ENCODE data around the gene CDH1.
"Not testable (repeated sequence)": the region's sequence is repeated elsewhere in the genome, so short reads cannot be mapped to it uniquely, and the experiment has no call there.

The CDH1 gene

DNA sequence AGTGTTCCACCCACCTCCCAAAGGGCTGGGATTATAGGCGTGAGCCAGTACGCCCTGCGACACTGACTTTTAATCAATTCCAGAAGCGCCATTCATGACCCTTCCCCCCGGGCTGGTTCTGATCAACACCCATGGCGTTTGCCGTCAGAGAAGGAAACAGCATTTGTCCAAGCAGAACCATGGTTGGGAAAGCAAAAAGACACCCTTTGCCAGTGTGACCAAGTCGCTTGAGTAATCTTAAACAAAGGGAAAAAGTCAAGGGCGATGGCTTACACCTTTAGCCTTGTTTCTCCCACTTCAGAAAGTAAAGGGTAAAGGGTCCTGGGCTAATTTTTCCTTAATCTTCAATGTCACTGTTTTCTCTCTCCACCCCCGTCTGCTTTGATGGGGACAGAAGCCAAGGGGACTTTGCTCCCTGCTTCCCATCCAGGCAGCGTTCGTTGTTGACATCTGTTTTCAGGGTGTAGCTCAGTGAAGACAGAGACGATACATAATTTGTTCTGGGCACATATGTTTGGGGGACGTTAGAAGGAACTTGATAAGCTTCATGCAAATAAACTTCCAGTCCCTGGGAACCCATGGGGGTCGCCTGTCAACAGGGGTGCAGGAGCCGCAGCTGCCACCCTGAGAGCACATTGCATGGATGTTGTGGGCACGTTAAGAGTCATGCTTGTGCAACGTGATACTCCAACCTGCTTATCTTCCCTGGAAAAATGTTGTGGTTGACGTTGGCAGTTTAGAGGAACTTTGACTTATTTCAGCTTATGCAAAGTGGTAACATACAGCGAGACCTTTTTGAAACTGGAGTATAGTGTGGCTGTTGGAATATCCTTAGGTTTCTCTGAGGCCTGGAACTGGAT lies 55.6 kb downstream of the CDH1 start:
- DNase-seq = no peak

- no peak for DNase-seq
These were observed 56.3 kb downstream of the CDH1 start for GRCh38 chr16:68793401-68793857.

DNA sequence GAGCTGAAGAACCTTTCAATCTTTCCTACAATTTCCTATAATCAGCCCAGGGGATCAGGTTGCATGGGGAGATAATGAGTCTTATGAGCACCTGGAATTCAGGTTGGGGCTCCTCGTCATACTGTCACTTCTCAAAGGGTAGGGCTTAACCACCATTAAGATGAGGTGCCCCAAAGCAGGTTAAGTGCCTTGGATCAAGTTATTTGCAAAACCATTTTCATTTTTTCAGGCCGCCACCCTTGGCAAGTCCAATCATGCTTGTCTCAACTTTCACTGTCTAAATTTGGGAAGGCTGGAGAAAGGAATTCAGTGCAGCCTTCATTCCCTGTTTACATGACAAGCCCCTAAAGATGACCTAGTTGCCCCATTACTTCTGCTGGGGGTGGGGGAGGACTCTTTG lies 61.3 kb downstream of the CDH1 start:
- DNase-seq = no peak

DNA sequence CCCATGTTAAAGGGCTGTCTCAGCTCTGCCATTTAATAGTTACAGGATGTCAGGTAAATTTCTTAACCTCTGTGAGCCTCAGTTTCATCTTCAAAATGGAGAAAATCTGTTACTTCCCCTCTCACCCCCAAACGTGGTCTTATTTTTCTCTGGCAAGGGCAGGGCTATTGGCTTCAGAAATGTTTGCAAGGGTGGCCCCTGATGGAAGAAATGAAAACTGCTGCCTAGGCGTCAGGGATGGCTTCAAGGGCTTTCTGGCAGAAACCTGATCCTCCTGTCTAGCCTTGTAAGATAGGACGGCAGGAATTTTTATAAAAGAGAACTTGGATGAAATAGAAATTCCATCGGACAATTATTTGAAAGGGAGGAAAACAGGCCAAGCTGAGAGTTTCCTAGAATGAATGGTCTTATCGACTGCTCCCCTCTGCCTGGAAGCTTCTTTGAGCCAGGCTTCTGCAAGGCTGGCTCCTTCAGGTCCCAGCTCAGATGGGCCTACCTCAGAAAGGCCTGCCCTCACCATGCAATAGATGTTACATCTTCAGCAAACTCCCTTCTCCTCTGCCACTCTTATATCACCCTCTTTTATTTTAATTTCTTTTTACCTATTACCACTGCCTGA lies 63.3 kb downstream of the CDH1 start:
- no peak for DNase-seq

DNA sequence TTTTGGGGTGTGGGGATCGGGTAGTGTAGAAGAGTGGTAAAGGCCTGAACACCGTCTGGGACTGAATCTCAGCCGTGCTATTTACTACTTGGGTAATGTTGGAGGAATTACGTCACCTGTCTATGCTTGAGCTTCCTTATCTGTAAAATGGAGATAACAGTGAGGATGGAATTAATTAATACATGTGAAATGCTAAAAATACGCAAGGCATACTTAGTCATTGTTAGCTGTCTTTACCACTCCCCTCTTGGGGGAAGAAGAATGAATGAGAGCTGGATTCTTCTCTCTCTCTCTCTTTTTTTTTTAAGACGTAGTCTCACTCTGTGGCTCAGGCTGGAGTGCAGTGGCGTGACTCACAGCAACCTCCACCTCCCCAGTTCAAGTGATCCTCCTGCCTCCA lies 65.1 kb downstream of the CDH1 start:
- DNase-seq = no peak

DNA sequence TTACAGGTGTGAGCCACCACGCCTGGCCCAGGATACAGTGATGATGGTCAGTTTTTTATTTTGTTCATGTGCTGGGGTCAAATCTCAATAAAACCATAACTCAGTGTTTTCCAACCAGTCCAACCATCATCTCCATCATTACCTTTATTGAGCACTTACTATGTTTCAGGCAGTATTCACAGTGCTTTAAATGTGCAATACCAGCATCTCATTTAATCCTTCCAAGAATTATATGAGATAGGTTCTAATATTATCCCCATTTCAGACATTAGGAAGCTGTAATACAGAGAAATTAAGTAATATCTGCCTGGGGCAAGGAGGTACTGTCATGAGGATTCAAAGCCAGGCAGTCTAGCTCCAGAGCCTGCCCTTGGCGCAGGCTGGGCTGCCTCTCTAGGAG lies 69.3 kb downstream of the CDH1 start:
- no peak for DNase-seq

- no peak for DNase-seq
These were observed 69.9 kb downstream of the CDH1 start for GRCh38 chr16:68806981-68807380.

DNA sequence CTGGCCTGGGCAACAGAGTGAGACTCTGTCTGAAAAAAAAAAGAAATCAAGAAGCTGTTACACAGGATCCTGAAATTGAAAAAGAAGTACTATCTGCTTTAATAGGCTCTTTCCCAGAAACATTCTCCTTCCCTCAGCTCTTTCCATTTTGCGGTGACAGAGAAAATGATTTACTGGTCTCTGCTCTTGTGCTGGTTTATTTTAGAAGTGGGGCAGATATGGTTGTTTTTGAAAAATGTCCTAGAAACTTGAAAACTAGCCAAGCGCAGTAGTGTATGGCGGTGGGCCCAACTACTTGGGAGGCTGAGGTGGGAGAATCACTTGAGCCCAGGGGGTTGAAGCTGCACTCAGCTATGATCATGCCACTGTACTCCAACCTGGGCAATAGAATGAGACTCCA lies 77.4 kb downstream of the CDH1 start:
- no peak for DNase-seq

DNA sequence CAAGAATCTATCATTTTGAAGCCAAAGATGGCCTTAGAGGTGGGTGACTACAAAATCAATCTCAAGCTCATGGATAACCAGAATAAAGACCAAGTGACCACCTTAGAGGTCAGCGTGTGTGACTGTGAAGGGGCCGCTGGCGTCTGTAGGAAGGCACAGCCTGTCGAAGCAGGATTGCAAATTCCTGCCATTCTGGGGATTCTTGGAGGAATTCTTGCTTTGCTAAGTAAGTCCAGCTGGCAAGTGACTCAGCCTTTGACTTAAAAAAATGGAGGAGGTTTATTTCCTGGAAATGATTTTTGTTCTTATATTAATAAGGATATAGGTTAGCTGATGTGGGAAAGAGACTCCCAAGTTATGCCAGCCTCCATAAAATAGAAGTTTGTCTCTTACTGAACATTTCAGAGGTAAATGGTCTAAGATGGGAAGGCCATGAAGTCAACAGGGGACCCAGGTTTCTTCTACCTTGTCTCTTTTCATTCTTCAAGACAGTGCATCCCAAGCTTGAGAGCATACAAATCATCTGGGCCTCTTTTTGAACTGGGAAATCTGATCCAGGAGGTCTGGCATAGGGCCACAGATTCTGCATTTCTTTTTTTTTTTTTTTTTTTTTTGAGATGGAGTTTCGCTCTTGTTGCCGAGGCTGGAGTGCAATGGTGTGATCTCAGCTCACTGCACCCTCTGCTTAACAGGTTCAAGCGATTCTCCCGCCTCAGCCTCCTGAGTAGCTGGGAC lies 86.5 kb downstream of the CDH1 start:
- no peak for DNase-seq

DNA sequence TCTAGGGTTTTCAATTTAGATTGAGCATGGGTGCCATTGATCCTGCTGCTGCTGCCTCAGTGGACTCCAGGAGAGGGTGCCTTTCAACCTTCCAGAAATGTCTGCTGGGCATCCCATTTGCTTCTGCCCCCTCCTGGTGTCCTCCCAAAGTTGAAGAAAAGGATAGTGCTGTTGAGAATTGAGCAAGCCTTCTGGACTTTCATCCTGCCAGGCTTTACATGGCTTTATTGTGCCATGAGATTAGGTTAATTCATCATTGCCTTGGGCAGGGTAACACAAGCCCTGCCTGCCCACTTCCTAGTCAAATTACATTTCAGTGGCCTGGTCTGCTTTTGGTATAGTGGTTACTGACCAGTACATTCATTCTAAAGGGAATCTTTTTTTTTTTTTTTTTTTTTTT lies 88.3 kb downstream of the CDH1 start:
- DNase-seq = no peak

DNA sequence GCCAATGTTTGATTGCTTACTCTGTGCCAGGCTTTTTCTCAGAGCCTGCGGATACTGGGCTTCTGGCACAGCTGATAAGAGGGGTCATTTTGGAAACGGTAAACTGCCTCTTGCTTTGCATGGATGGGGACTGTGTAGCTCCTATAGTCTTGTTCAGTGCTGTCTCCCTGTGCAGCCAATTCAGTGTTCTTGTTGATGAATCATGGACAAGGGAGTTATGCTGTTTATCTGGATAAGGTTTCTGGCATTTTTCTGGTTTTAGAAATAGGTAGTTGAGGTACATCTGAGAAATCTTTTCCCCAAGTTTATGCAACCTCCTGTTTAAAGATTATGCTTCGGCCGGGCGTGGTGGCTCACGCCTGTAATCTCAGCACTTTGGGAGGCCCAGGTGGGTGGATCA lies 89.6 kb downstream of the CDH1 start:
- no peak for DNase-seq

DNA sequence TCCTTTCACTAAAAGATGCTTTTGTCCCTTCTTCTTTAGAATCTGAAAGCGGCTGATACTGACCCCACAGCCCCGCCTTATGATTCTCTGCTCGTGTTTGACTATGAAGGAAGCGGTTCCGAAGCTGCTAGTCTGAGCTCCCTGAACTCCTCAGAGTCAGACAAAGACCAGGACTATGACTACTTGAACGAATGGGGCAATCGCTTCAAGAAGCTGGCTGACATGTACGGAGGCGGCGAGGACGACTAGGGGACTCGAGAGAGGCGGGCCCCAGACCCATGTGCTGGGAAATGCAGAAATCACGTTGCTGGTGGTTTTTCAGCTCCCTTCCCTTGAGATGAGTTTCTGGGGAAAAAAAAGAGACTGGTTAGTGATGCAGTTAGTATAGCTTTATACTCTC lies 96.2 kb downstream of the CDH1 start:
- no peak for DNase-seq

- no peak for DNase-seq
These were observed 97.5 kb downstream of the CDH1 start for GRCh38 chr16:68834550-68834949.

DNA sequence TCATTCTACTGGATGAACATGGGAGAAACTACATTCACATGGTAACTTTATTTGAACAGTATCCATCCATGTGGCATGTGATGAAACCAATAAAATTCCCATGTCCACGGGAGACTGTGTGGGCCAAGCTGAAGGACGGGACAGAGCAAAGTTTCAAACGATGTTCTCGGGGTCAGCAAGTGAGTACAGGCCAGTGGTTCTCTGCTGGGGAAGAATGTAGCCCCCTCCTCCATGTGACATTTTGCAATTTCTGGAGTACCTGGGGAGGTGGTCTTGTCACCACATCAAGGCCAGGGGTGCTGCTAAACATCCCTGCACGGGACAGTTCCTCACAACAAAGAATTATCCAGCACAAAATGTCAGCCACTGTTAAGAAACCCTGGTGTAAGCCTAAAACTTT lies 98.9 kb downstream of the CDH1 start:
- no peak for DNase-seq

- no peak for DNase-seq
These were observed 102.7 kb downstream of the CDH1 start for GRCh38 chr16:68839831-68840230.

GRCh38 chr16:68842964-68843481 lies 105.9 kb downstream of the CDH1 start:
- not testable (repeated sequence) for DNase-seq

DNA sequence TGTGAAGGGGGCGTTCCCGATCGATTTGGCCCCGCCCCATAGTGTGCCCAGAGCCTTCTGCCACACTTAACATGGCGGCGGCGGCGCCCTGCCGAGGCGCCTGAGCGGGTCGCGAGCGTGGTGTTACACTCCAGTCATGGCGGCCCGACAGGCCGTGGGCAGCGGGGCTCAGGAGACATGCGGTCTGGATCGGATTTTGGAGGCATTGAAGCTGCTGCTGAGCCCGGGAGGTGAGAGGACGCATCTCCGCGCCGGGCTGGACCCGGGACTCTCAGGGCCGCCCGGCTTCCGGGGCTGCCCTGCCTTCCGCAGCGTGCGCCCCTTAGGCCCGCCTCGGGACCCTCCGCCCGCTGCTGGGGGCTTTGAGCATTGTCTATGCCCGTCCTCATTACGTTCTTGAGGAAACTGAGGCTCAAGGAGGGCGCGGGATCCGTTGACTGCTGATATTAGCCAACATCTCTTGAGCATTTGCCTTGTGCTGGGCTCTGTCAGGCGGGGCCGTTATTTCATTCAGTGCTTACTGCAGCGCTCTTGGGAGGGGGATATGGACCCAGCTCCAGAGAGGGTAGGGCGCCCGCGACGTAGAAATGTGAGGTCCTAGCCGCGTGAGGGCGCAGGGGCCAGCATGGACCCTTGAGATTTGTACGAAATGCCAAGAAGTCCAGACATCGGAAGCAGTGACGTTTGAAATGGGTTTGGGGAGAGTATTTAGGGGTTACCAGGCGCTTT lies 106.6 kb downstream of the CDH1 start, which contains the start of gene TANGO6:
Gene TANGO6 (plus strand): TSS at position 50 of the 729 bp plus-strand sequence. CDS start 87 bp downstream, at position 137.
- no peak for DNase-seq

DNA sequence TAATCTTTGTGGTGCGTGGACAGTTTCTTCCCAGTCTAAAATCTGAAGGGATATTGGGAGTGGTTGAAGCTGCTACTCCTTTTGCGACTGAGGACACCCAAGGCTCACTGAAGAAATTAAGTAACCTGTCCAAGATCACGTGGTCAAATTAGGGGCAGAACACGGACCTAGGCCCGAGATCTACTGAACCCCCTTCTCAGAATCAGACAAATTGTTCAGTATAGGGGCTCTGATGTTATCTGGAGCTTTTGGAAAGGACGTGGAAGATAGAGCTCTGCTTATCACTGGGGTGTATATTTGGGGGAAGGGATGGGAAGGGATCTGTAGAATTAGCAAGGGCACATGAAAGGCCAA lies 107.1 kb downstream of the CDH1 start:
- DNase-seq = no peak

- DNase-seq = no peak
These were observed 111.7 kb downstream of the CDH1 start for GRCh38 chr16:68848786-68849185.

DNA sequence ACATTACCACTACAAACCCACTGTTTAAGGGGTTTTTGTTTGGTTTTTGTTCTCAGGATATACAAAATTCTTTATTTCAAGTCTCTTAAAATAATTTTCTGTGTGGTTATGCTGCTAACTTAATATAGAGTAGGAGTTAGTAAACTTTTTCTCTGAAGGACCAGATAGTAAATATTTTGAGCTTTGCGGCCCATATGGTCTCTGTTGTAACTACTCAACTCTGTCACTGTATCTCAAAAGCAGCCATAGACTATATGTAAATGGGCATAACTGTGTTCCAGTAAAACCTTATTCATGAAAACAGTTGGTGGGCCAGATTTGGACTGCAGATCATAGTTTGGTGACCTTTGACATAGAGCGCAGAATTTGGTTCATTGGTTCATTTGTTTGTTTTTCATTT lies 113.4 kb downstream of the CDH1 start:
- no peak for DNase-seq

DNA sequence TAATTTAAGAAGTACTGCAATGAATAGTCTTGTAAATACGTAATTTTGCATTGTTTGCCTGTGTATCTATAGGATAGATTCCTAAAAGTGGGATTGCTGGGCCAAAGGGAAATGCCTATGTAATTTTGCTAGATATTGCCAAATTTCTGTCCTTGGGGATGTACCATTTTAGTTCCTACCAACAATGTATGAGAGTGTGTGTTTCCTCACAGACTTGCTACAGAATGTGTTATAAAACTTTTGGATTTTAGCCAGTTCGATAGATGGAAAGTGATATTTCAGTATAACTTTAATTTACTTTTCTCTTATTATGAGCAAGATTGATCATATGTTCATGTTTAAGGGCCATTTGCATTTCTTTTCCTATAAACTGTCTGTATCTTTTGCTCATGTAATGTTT lies 114.5 kb downstream of the CDH1 start:
- DNase-seq = no peak

DNA sequence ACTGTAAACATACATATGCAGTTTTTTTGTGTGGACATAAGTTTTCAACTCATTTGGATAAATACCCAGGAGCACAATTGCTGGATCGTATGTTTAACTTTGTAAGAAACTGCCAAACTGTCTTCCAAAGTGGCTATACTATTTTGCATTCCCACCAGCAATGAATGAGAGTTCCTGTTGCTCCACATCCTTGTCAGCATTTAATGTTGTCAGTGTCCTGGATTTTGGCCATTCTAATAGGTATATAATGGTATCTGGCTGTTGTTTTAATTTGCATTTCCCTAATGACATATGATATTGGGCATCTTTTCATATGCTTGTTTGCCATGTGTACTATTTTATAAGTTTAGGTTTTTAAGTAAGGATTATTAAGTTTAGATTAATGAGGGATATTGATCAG lies 120.4 kb downstream of the CDH1 start:
- no peak for DNase-seq

DNA sequence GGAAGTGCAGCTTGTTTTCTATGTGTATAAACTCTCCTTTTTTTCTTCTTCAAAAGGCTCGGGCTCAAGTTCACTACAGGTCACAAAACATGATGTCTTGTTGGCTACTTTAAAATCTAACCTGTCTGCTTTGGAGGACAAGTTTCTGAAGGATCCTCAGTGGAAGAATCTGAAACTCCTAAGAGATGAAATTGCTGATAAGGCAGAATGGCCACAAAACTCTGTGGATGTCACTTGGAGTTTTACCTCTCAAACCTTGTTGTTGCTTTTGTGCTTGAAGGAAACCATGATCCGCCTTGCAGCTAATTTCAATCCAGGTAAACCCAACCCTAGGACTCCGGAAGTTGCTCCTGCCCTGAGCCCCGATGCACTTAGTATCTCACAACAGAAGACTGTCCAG lies 122.7 kb downstream of the CDH1 start:
- DNase-seq = no peak
